Spleen (tissue), 11 donors: ENCODE results near the gene C20orf204. TPM values are rescaled to one million over a fixed set of nuclear protein-coding genes. Genes with fewer than 3 reads are reported as not detected.

Experiments
- DNase-seq: peaks from one replicate; pipeline ENCODE4 v3.0.0-alpha.2; 2020
- H3K27ac ChIP-seq, 8 donors: fragments of 200-600 bp; sonication (generic) in 7 of 8; 1 replicate in 4 of 8; 2 replicates in 4 of 8; pipeline versions ENCODE4 v1.5.0 to v1.8.0; 2016 to 2021; ENCODE audit warnings: inconsistent platforms in 4 of 8, mild to moderate bottlenecking in 4 of 8, moderate library complexity in 1 of 8
- H3K27me3 ChIP-seq, 7 donors: fragments of 200-600 bp; sonication (generic) in 6 of 7; replicated peaks in 1 of 7; 1 replicate in 4 of 7; 2 replicates in 3 of 7; pipeline versions ENCODE4 v1.5.0 to v1.8.0; 2016 to 2021; ENCODE audit warnings: inconsistent platforms in 3 of 7, mild to moderate bottlenecking in 1 of 7
- H3K36me3 ChIP-seq, 6 donors: fragments of 200-600 bp; sonication (generic) in 5 of 6; 1 replicate in 4 of 6; 2 replicates in 2 of 6; pipeline versions ENCODE4 v1.5.0 to v1.8.0; 2016 to 2021; ENCODE audit warnings: inconsistent platforms in 2 of 6
- H3K4me1 ChIP-seq, 6 donors: fragments of 200-600 bp; sonication (generic) in 5 of 6; 1 replicate in 3 of 6; 2 replicates in 3 of 6; pipeline versions ENCODE4 v1.5.0 to v1.8.0; 2016 to 2021; ENCODE audit warnings: inconsistent platforms in 3 of 6
- H3K4me3 ChIP-seq, 8 donors: fragments of 200-600 bp; sonication (generic) in 7 of 8; 1 replicate in 4 of 8; 2 replicates in 4 of 8; pipeline versions ENCODE4 v1.5.0 to v1.8.0; 2016 to 2021; ENCODE audit warnings: inconsistent platforms in 4 of 8, mild to moderate bottlenecking in 4 of 8, moderate library complexity in 2 of 8
- H3K9me3 ChIP-seq, 8 donors: fragments of 200-600 bp; sonication (generic) in 7 of 8; 1 replicate in 4 of 8; 2 replicates in 4 of 8; pipeline versions ENCODE4 v1.5.0 to v1.8.0; 2016 to 2021; ENCODE audit warnings: inconsistent platforms in 4 of 8
- CTCF ChIP-seq, 11 experiments: fragments of 200-600 bp in 7 of 11; fragments of 450-650 bp in 4 of 11; sonication (generic) in 4 of 11; IDR thresholded peaks in 8 of 11; conservative IDR thresholded peaks in 3 of 11; 1 replicate in 7 of 11; 2 replicates in 4 of 11; pipeline versions ENCODE4 v1.4.0 to v1.8.0; 2016 to 2021; ENCODE audit warnings: antibody characterized with exemption in 11 of 11, inconsistent platforms in 4 of 11, mild to moderate bottlenecking in 1 of 11
- POLR2A ChIP-seq, 3 donors: fragments of 450-650 bp; IDR thresholded peaks; one replicate each; pipeline ENCODE4 v1.5.1; 2017; ENCODE audit warnings: antibody characterized with exemption in 3 of 3, mild to moderate bottlenecking in 1 of 3
- POLR2AphosphoS5 ChIP-seq, 3 donors: sonication (generic); formaldehyde crosslinking; IDR thresholded peaks; one replicate each; pipeline ENCODE4 v1.5.1; 2017; ENCODE audit warnings: antibody characterized with exemption in 3 of 3
- WGBS, 5 donors: extraction: QIAGEN DNeasy Blood & Tissue Kit in 3 of 5; methylation state at CpG; one replicate each; pipeline versions ENCODE4 v1.1.5 to v1.1.7; 2013 to 2018; 5-methylcytosine and 5-hydroxymethylcytosine counted together
- intact Hi-C: fragments of 100-400 bp; cut with DNase I; formaldehyde crosslinking; loops from one replicate; pipeline ENCODE4 v1.15.0; 2023; ENCODE audit warnings: low total_unique reads
- polyA plus RNA-seq, 3 donors: library from polyadenylated mRNA; stranded (reverse); fragments of 200-250 nt; gene quantifications; one replicate each; pipeline ENCODE4 v1.2.1, GENCODE V29; 2013
- total RNA-seq, 7 donors: library from RNA; depleted of rRNA in 3 of 7; stranded (reverse); fragments of >200 nt in 3 of 7; fragmentation: NEBNext Ultra II Directional in 4 of 7; extraction: Animal tissue kit (Norgen Biotek cat#: 25700) in 4 of 7; gene quantifications; one replicate each; pipeline versions ENCODE4 v1.1.0 to v1.2.1, GENCODE V29; 2016 to 2021
- donor health status: healthy with polysubstance abuse.
- donor health status: DM: no; HTN: no; CAD: no; lungs with moderate emphysema.
- donor health status: DM: no; HTN: no; CAD: no.
- donor health status: Bipolar disorder and iron deficiency.
- donor health status: healthy.
- donor health status: DM: no; HTN: no; CAD: no.
- donor health status: DM: yes; HTN: yes; CAD: no.

The C20orf204 gene
- total and polyA plus RNA-seq, 10 donors: 0.85 to 3.9 (median 1.9) TPM

DNA sequence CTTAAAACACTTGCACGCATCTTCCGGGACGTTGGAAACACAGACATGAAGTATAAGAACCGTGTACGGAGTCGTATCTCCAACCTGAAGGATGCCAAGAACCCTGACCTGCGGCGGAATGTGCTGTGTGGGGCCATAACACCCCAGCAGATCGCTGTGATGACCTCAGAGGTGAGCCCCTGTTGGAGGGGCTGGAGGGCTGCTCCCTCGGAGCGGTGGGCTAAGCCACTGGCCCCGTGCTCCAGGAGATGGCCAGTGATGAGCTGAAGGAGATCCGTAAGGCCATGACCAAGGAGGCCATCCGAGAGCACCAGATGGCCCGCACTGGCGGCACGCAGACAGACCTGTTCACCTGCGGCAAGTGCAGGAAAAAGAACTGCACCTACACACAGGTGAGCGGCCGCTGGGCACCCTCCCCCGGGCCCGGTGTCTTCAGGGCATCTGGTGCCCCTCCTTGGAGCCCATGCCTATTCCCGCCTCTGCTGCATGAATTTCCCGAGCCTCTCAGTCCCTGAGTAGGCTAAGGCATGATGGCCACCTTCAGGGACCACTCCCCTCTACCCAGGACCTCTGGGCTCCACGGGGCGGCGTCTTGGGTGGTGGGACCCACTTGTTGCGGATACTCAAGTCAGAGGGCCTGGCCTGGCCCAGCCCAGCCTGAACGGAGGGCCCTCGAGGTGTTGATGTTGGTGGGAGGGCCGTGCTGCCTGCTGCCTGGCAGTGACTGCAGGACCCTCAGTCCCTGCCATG, 34.4 kb downstream of the C20orf204 start:
- WGBS, 5 donors: 89 to 96% (median 93%) methylated on average over 26 to 31 of the region's 31 CpGs
- no peak for DNase-seq
- Histone ChIP-seq H3K27me3 (no peaks in the 10 kb centered on the region), H3K27ac (peak overlapping the region in 2 of 8 donors; percentile 54 to 65), H3K4me3 (no peak overlapping the region), H3K36me3 (peaks cover 0 to 46% (median 39%) of the 10 kb centered on the region in 6 donors), H3K9me3 (no peaks in the 10 kb centered on the region), H3K4me1 (peaks cover 18 to 100% (median 79%) of the 10 kb centered on the region in 6 donors)
- TF ChIP-seq CTCF (IDR thresholded peaks at IDR 0.05 in 8 of 11, conservative IDR thresholded peaks at IDR 0.05 in 3 of 11) (no peak), POLR2AphosphoS5 (IDR thresholded peaks at IDR 0.05) (peak; percentile 41 to 79 (median 55)), POLR2A (IDR thresholded peaks at IDR 0.05) (no peak)
- intact Hi-C loops: no loop called here

GRCh38 chr20:64071341-64072332, 35.7 kb downstream of the C20orf204 start:
- Histone ChIP-seq H3K27ac (peak overlapping the region in 5 of 8 donors; percentile 23 to 65 (median 54)), H3K9me3 (no peaks in the 10 kb centered on the region), H3K27me3 (no peaks in the 10 kb centered on the region), H3K36me3 (peaks cover 0 to 58% (median 48%) of the 10 kb centered on the region in 6 donors), H3K4me1 (peaks cover 11 to 100% (median 78%) of the 10 kb centered on the region in 6 donors), H3K4me3 (no peak overlapping the region)
- intact Hi-C loops: no loop called here
- DNase-seq: no peak
- TF ChIP-seq POLR2AphosphoS5 (IDR thresholded peaks at IDR 0.05): peak; percentile 75 to 91 (median 80)
- no peak for TF ChIP-seq CTCF (IDR thresholded peaks at IDR 0.05 in 8 of 11, conservative IDR thresholded peaks at IDR 0.05 in 3 of 11)
- WGBS, 5 donors: 76 to 84% (median 79%) methylated on average over 29 to 30 of the region's 30 CpGs

DNA sequence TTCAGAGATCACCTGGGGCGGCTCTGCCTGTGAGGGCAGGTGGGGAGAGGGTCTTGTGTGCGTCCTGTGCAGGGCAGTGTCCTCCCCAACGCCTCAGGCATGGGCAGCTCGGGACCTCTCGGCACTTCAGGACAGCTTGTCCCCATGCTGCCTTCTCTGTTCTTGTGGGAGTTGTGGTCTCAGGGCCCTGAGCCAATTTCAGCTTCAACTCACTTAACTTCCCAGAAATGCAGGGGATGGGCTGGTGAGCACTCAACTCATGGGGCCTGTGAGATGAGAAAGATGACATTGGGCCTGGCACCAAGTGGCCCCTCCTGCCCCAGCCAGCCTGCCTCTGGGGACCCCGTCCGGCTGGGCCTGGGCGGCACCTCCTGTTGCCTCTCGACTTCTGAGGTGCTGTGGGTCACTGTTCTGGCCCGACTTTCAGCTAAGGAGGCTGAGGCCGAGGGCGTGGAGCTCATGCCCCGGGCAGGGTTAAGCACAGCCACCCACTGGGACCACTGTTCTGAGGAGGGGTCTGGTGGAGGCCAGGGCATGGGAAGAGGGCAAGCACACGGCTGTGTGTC, 36.6 kb downstream of the C20orf204 start:
- no peak for DNase-seq
- H3K9me3 ChIP-seq: no peaks in the 10 kb centered on the region
- 61 to 86% (median 69%) methylated on average over 6 to 14 of the region's 14 CpGs for WGBS, 5 donors
- no peaks in the 10 kb centered on the region for H3K27me3 ChIP-seq
- H3K4me1 ChIP-seq: peaks cover 21 to 100% (median 77%) of the 10 kb centered on the region in 6 donors
- peaks cover 0 to 67% (median 48%) of the 10 kb centered on the region in 6 donors for H3K36me3 ChIP-seq
- TF ChIP-seq CTCF (IDR thresholded peaks at IDR 0.05 in 8 of 11, conservative IDR thresholded peaks at IDR 0.05 in 3 of 11) (no peak), POLR2AphosphoS5 (IDR thresholded peaks at IDR 0.05) (peak; percentile 22 to 75 (median 43))
- H3K4me3 ChIP-seq: no peak overlapping the region
- H3K27ac ChIP-seq: peak overlapping the region in 5 of 8 donors; percentile 23 to 65 (median 54)
- intact Hi-C loops: no loop called here
